Parathyroid adenoma (tissue), 2 donors: Measurements from ENCODE around the gene TEAD1.

Experiments
- H2AFZ ChIP-seq: fragments of 300-600 bp; sonication (generic); one replicate; pipeline ENCODE4 v1.7.0; 2017; ENCODE audit warnings: antibody characterized with exemption, mild to moderate bottlenecking
- H3K27ac ChIP-seq: fragments of 300-600 bp; sonication (generic); one replicate; pipeline ENCODE4 v1.7.0; 2017
- H3K27me3 ChIP-seq: fragments of 300-600 bp; sonication (generic); one replicate; pipeline ENCODE4 v1.7.0; 2017; ENCODE audit warnings: low read length; ENCODE audit not compliant: control insufficient read depth, insufficient read depth
- H3K36me3 ChIP-seq: fragments of 300-600 bp; sonication (generic); one replicate; pipeline ENCODE4 v1.7.0; 2017; ENCODE audit warnings: low read length; ENCODE audit not compliant: control insufficient read depth, insufficient read depth
- H3K4me1 ChIP-seq: fragments of 300-600 bp; sonication (generic); one replicate; pipeline ENCODE4 v1.7.0; 2017; ENCODE audit warnings: control low read depth
- H3K4me2 ChIP-seq: fragments of 300-600 bp; sonication (generic); one replicate; pipeline ENCODE4 v1.7.0; 2017; ENCODE audit warnings: low read length
- H3K4me3 ChIP-seq: fragments of 300-600 bp; sonication (generic); one replicate; pipeline ENCODE4 v1.7.0; 2017; ENCODE audit warnings: low read depth, low read length
- H3K79me2 ChIP-seq: fragments of 300-600 bp; sonication (generic); one replicate; pipeline ENCODE4 v1.7.0; 2017; ENCODE audit warnings: control low read depth
- H3K9ac ChIP-seq: fragments of 300-600 bp; sonication (generic); one replicate; pipeline ENCODE4 v1.7.0; 2017; ENCODE audit warnings: mild to moderate bottlenecking
- H3K9me3 ChIP-seq: fragments of 300-600 bp; sonication (generic); one replicate; pipeline ENCODE4 v1.7.0; 2017; ENCODE audit warnings: low read length; ENCODE audit not compliant: control insufficient read depth
- CTCF ChIP-seq: fragments of 300-600 bp; sonication (generic); IDR thresholded peaks from one replicate; pipeline ENCODE4 v1.7.0; 2017; ENCODE audit warnings: antibody characterized with exemption, mild to moderate bottlenecking
- donor health status: primary hyperparathyroidism.

TEAD1 gene

GRCh38 chr11:12890476-12890875, 216.3 kb downstream of the TEAD1 start:
- Histone ChIP-seq H3K4me1 (peaks cover 3% of the 10 kb centered on the region), H3K79me2 (peaks cover 3% of the 10 kb centered on the region), H3K4me3 (no peak overlapping the region), H3K9ac (no peak overlapping the region), H3K9me3 (no peaks in the 10 kb centered on the region), H3K36me3 (no peaks in the 10 kb centered on the region), H3K27ac (no peak overlapping the region), H3K4me2 (no peak overlapping the region), H2AFZ (no peak overlapping the region), H3K27me3 (no peaks in the 10 kb centered on the region)
- TF ChIP-seq CTCF, result no peak

- no peaks in the 10 kb centered on the region for H3K27me3 ChIP-seq
- H3K9me3 ChIP-seq, result no peaks in the 10 kb centered on the region
- no peak overlapping the region for H3K4me3 ChIP-seq
- no peak overlapping the region for H3K9ac ChIP-seq
- peak; percentile 62 for TF ChIP-seq CTCF
- no peak overlapping the region for H2AFZ ChIP-seq
- no peak overlapping the region for H3K27ac ChIP-seq
- no peaks in the 10 kb centered on the region for H3K4me1 ChIP-seq
- peaks cover 3% of the 10 kb centered on the region for H3K79me2 ChIP-seq
- no peaks in the 10 kb centered on the region for H3K36me3 ChIP-seq
- H3K4me2 ChIP-seq, result no peak overlapping the region
Observed at GRCh38 chr11:12893787-12894672, 219.8 kb downstream of the TEAD1 start.

GRCh38 chr11:12897390-12897789, 223.2 kb downstream of the TEAD1 start:
- Histone ChIP-seq H3K9me3 (no peaks in the 10 kb centered on the region), H3K9ac (no peak overlapping the region), H3K27me3 (no peaks in the 10 kb centered on the region), H3K27ac (no peak overlapping the region), H2AFZ (no peak overlapping the region), H3K79me2 (peaks cover 3% of the 10 kb centered on the region), H3K4me1 (no peaks in the 10 kb centered on the region), H3K36me3 (no peaks in the 10 kb centered on the region), H3K4me3 (no peak overlapping the region), H3K4me2 (no peak overlapping the region)
- TF ChIP-seq CTCF, result no peak

- Histone ChIP-seq H3K36me3 (no peaks in the 10 kb centered on the region), H3K4me2 (no peak overlapping the region), H3K79me2 (peaks cover 3% of the 10 kb centered on the region), H3K27ac (no peak overlapping the region), H2AFZ (no peak overlapping the region), H3K4me1 (no peaks in the 10 kb centered on the region), H3K9me3 (no peaks in the 10 kb centered on the region), H3K4me3 (no peak overlapping the region), H3K9ac (no peak overlapping the region), H3K27me3 (no peaks in the 10 kb centered on the region)
- TF ChIP-seq CTCF, result no peak
Observed at GRCh38 chr11:12897867-12898266, 223.6 kb downstream of the TEAD1 start.

GRCh38 chr11:12900496-12900895, 226.3 kb downstream of the TEAD1 start:
- Histone ChIP-seq H3K27ac (no peak overlapping the region), H3K36me3 (no peaks in the 10 kb centered on the region)
- no peak for TF ChIP-seq CTCF

More at GRCh38 chr11:12900496-12900895, 226.3 kb downstream of the TEAD1 start:
- Histone ChIP-seq H3K9ac (no peak overlapping the region), H3K4me1 (no peaks in the 10 kb centered on the region), H3K9me3 (no peaks in the 10 kb centered on the region), H3K27me3 (no peaks in the 10 kb centered on the region), H2AFZ (no peak overlapping the region), H3K4me3 (no peak overlapping the region), H3K79me2 (no peaks in the 10 kb centered on the region), H3K4me2 (no peak overlapping the region)
